HL-60 (cell line): ENCODE data around the gene SLC25A15.

Experiments used
- CTCF ChIP-seq: IDR thresholded peaks from one replicate; pipeline ENCODE4 v1.5.1; 2011; ENCODE audit warnings: low read length, control low read depth, inconsistent platforms; ENCODE audit not compliant: insufficient read depth
- POLR2AphosphoS5 ChIP-seq: IDR thresholded peaks from 2 replicates; pipeline ENCODE4 v1.6.1; 2012; ENCODE audit warnings: low read depth
- REST ChIP-seq: IDR thresholded peaks from 2 replicates; pipeline ENCODE4 v1.6.1; 2012; ENCODE audit warnings: low read depth; ENCODE audit not compliant: insufficient replicate concordance

DNA sequence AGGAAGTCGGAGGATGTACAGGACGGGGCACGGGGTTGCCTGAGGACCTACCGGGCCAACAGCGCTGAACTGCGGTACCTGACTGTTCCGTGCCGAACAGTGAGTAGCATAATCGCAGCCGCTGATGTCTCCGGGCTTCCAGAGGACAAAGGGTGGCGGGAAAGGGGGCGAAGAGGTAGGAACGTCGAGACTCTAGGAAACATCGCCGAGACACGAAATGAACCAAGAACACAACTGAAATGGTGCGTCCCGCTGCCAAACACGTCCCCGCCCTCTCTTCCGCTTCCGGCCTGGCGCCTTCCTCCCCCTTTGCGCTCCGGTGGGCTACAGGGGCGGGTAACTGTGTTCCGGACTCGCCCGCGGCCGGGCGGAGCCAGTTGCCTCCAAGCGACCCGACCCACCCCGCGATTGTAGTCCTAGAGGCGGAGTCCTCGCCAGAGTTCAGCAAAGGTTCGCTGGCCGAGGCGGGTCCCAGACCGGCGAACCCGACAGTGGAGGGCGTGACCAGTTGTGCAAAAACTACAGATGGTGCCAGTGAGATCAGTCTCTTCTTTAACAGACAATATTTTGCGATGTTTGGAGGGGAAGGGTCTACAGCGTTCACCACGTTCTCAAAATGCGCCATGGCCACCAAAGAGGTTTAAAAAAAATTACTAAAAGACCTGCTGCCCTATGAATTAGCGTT, 18.3 kb upstream of the SLC25A15 start, which contains the start of gene MRPS31:
- TF ChIP-seq CTCF: no peak
- TF ChIP-seq REST: peak; percentile 44
- peak; percentile 95 for TF ChIP-seq POLR2AphosphoS5
